HG03520 (cell line): ENCODE results near the gene B4GALT2.

ENCODE experiments used
- ATAC-seq: cut with Tn5 transposase; IDR thresholded peaks from one replicate; pipeline ENCODE4 v1.9.1; 2021; ENCODE audit warnings: mild to moderate bottlenecking, moderate library complexity; ENCODE audit not compliant: unreplicated experiment

The B4GALT2 gene

DNA sequence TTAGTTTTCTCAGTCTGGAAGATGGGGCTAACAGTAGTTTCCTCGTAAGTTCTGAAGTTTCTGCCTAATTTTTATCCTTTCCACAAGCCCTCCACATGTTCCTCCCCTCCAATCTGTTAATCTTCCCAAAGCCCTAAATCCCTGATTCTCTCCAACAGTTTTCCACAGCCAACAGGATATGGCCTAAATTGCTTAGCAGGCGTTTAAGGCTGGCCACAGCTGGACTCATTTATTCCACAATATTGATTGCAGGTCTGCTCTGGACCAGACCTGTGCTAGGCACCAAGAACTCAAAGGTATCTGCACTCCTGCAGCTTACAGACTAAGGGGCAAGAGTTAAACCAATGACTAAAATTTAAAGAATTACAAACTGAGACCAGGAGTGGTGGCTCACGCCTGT, 48.3 kb downstream of the B4GALT2 start:
- no peak for ATAC-seq

DNA sequence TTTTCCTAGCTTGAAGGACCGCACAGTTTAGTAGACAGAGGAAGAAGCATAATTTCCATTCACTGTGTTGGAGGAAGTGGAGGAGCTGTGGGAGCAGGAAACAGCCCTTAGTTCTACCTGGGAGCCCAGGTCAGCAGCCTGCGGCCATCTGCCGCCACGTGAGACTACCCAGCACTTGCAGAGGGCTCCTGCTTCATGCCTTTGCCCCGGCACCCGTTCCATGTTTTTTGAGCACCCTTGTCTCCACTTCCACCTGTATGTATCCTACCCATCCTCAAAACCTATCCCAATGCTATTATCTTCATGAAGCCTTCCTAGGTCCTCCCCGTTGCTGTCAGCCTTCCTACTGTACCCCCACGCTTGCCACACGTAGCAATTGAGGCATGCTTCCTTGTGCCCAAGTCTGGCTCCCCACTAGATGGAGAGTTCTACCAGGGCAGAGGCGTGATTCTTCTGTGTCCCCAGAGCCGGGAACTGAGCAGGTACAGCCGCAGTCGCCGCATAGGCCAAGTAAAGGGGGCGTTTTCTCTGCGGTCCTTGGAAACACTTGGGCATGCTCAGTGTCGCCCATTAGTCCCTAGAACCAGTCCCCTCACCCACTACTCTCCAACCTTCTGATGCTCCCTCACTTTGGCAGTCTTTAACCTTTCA, 50.4 kb downstream of the B4GALT2 start:
- ATAC-seq: peak; percentile 19

DNA sequence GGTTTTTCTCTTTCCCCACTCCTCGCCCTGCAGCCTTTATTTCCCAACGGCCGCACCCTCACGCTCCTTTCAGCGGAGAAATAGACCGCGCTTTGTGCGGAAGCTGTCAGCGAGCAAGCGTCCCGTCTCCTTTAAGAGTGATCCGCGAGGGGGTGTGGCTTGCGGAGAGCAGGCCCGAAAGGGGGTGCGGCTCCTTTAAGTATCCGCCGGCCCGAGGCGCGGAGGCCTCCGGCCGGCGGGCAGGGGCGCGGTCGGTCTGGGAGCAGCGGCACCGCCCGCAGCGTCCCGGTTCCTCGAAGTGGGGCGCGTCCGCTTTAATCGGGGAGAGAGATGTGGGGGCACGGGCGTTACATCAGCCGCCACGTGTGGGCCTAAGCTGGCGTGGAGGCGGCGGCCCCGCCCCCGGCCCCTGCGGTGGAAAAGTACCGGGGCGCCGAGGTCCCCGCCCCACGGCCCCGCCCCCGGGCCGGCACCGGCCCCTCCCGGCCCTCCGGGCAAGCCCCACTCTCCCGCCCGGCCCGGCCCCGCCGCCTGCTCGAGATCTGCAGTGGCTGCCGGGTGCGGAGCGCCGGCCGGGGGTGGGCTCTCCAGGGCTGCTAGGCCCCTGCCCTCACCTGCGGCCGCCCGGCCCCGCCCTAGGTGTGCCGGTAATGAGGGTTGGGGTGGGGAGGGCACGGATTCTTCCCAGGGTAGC, 51.0 kb downstream of the B4GALT2 start:
- peak; percentile 81 for ATAC-seq

DNA sequence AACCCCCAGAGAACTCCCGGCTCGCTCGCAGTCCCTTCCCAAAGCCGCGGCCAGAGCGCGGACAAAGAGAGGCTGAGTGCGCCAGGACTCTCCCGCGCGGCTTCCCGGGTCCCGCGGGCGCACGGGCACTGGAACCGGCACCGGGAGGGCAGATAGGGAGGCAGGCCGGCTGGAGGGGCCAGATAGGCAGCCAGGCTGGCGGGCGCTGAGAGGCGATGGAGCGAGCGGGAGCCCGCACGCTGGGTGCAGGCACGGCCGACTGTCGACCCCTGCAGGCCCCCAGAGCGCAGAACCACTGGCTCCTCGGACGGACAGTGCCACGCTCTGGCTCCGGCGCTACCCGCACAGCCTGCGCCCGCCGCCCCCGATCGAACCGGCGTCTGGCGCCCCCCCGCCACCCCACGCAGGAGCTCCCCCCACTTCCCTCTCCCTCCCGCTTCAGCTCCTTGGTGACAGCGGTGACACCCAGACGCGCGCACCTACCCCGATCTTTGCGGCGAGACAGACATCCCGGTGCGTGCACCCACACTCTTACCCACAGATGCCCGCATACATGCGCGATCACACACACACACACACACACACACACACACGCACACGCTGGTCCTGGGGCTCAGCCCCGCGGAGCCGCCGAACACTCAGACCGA, 51.7 kb downstream of the B4GALT2 start:
- no peak for ATAC-seq

DNA sequence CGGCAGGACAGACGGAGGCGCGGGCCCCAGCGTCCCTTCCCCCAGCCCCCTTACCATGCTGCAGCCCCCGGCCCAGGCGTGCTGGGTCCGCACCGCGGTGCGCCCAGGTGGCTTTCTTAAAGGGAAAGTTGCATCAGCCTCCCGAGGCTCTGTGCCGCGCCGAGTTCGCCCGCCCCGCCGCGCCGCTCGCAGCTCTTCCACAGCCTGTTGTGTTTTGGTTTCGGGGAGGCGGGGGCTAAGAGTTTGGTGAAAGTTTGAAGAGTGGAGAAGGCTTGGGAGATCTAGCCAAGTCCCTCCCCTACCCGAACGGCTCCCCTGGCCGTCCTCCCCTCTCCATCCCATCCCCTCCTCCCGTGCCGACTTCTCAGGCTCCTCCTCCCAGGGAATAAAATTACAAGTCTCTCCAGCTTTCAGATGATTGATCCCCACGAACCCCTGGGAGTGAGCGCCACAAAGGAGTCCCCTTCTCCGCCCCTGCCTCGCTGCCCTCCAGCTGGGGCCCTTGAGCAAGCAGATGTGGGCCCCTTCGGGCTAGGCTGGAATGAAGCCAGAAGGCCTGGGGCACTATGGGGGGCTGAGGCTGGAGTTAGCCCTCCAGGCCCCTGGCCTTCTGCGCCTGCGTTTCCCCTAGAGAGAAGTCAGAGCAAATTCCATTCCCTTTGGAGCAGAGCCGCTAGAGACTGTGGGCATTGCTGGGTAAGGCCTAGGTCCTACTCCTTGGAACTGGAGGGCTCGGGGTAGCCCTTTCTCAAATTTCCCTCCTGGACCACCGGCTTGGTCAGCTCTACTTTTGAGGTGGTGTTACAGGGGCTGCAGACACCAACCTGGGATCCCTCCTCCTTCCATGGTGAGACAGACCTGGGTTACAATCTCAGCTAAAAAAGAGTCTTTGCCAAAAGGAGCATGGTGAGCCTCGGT, 52.5 kb downstream of the B4GALT2 start, which contains the start of gene SLC6A9:
Gene SLC6A9, minus strand, starts transcription at position 211 of the 918 bp plus-strand sequence. CDS start 7,185 bp downstream, outside the sequence.
- ATAC-seq: no peak

DNA sequence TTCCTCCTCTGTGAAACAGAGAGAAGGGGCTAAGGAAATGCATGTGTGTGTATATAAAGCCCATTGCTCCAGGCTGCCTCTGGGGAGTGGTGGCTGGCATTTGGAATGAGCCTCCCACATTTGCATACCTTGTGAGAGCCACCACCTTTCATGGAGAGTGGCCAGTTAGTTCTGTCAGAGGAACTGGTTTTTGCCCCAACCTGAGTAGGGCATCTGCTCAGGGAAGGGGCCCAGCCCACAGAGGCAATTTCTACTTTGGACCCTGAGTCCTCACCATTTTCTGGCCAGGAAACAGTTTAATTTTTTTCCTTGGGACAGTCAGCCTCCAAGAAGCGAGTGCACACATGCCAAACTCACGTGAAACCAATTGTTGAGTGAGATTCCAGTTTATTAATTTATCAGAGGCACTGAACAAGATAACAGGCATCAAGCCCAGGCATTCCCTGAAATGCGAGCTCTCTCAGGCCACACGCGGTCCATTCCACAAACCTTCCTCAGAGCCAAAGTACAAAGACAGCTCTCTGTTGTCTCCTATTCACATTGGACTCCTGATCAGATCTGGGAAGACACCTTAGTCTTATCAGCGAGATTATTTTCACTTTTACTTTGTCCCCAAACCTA, 53.3 kb downstream of the B4GALT2 start:
- ATAC-seq: no peak

DNA sequence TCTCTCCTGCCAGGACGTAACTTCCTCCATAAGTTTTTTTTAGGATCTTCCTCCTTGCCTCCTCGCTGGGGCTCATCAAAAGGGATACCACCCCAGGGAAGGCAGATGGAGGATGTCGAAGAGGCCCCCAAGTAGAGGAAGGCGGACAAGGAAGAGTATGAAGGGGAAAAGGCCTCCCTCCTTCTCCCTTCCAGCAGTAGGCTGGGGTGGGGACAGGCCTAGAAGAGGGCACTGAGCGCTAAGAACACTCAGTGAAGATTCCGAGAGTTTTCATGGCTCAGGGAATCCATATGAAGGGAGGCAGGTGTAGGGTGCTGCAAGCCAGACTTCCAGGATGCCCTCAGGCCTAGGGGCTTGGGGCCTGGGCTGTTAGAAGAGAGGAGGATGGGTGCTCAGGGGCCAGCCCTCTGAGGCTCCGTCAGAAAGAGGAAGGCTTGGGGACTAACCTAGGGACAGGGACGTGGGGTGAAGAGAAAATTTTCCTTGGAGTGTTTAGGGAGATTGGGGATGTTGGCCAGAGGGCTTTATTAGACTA, 54.1 kb downstream of the B4GALT2 start:
- ATAC-seq: no peak

DNA sequence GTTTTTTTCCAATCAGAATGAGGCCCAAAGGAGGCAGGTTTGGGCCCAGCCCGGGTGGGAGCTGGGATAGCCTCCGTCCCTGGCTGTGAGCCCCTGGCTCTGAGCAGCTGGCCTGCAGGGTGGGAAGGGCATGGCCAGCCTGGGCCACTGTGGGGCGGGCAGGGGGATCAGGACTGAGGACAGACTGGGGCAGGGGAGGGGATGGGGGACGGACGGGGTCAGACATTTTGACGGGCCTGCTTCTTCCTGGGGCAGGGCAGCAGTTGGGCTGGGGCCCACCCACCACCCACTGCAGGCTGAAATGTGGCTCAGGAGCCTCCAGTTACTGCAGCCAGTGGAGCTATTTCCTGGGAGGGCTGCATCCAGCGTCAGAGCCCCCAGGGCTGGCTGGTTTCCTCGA, 54.7 kb downstream of the B4GALT2 start:
- ATAC-seq: no peak

DNA sequence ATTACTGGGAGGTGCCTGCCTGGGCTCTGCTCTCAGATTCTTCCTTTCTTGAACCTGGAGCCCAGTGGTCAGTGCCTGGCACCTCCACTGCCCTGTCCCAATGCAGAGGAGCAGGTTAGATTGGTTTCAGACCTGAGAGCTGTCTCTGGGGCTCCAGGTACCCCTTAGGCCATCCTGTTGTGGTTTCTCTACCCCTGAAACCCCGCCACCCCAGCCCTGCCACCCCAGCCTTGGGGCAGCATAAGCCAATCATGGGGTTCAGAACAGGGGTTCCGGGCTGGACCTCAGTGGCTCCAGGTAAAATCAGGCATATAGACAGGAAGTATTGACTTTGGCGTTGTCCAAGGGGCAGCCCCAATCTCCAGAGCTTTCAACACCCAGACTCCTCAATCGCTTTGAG, 55.4 kb downstream of the B4GALT2 start:
- no peak for ATAC-seq

DNA sequence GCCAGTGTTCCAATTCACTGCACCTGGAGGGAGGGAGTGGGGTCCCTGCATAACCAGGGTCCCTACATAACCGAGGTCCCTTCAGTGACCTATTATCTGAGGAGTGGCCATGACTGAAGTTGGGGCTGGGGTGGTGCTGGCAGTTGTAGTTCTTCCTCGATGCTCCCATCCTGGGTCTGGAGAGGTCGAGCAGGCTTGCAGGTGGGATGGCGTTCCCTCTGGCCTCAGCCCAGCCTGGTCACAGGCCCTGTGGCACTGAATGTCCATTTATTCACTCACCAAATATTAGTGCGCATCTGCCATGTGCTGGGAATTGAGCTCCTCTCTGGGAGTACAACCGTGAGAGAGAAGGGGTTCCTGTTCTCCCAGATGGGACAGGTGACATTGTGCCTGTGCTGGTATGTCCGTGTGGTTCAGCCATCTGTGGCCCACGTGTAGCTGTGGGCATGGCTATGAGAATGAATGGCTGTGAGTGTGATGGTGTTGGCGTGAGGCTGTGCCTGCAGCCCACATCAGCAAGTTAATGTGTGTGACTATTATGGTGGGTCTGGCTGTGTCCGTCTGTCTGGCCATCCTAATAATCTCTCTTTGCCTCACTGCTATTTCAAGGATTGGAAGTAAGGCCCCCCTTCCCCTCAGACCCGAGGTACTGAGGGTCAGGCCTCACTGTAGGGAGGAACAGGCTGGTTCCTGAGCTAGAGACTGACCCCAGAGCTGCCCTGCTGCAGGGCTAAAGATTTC, 56.1 kb downstream of the B4GALT2 start:
- ATAC-seq: no peak

DNA sequence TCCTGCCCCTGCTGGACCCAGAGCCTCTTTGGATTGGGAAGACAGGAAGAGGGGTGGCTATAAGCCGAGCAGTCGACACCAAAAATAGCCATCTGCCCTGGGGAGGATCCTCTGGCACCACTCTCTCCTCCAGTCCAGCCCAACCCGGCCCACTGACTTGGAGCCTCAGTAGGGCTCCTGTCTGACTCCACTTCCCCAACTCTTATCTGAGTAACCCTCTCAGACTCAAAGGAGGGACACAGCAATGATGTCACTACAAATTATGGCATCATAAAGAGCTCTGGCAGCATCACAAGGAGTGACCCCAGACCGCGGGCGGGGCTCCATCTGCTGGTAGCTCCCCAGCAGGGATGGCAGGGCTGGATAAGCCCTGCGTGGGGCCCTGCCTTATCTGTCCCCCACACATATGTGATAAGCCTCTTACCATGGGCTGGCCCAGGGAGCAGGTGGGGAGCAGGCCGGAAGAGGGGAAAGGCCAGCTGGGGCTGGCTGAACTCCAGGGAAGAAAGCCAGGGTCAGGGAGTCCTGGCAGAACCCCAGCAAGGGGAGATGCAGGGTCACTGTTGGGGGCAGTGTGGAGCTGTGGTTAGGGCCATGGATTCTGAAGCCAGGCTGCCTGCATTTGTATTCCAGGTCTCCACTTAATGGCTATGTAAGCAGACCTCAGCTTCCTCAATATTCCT, 56.9 kb downstream of the B4GALT2 start:
- ATAC-seq: no peak

DNA sequence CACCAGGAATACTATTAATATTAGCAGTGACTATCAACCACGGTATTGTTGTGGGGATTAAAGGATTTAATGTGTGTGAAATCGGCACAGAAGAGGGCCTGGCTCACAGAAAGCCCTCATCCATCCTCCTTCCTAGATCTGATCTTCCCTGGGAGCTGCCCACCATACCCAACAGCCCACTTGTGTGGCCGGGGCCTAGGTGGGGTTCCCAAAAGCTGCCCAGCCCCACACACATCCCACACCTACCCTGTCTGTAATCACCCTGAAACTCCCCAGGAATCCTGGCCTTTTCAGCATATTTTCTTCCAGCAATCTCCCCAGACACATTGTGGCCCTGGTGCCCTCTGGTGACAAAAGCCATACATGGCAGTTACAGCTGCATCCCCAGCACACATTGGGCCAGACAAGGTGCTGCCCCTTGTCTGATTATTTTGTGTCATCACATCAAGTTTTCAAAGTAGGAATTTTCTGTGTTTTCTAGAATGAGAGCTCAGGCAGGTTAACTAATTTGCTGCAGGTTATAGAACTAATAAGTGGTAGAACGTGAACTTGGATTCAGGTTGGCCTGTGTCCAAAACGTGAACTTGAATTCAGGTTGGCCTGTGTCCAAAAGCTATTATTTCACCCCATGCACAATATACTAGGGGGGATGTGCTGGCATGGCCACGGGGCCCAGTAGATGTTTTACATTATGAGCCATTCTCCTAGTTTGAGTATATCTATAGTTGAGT, 57.6 kb downstream of the B4GALT2 start:
- ATAC-seq: no peak

DNA sequence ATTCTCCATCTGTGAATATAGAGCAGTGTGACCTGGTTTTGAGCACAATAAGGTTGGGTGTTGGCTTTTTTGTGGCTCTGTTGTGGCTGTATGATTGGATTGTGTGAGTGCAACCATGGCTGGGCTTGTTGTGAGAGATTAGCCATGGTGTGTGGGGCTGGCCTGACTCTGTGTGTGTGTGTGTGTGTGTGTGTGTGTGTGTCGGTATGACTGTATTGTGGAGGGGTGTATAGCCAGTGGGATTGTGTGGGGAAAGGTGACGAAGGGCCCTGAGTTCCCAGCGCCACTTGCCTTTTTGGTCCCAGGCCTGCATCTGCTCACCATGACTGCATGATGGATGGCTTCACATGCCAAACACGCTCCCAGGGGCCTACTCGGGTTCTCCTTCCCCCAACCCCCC, 58.1 kb downstream of the B4GALT2 start:
- no peak for ATAC-seq

DNA sequence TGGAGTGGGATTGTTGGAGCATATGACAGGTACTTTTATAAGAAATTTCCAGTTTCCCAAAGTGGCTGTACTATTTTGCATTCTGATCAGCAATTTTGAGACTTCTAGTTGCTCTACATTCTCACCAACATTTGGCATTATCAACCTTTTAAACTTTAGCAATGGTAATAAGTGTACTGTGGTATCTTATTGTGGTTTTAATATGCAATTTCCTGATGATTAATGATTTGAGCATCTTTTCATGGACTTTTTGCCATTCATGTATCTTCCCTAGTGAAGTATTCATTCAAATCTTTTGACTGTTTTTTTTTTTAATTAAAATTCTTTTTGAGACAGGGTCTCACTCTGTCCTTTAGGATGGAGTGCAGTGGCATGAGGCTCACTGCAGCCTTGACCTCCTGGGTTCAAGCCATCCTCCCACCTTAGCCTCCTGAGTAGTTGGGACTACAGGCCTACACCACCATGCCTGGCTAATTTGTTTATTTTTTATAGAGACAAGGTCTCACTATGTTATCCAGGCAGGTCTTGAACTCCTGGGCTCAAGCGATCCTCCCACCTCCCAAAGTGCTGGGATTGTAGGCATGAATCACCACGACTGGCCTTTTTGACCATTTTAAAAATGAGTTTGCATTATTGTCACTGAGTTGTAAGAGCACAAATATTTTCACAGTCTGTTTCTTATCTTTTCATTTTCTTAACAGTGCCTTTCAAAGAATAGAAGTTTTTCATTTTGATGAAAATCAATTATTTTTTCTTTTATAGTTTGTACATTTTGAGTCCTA, 60.1 kb downstream of the B4GALT2 start:
- no peak for ATAC-seq

DNA sequence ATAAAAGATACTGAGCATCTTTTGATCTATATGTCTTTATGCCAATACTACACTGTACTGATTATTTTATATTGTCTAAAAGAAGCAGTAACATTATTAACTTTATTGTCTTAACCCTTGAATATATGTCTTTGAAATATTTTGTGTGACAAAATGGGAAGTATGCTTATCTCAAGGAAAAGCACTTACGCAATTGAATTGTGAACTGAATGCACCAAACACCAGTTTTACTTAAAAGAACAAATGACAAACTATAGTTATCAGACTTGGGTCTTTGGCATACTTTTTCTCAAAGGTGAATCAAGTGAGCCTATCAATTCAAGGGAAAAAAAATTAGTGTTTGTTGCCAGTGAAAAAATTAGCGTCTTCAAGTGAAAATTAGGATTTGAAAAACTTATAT, 61.4 kb downstream of the B4GALT2 start:
- ATAC-seq: no peak
